Keratinocyte (primary cell): ENCODE data around the gene CCDC27. TPM values are rescaled to one million over a fixed set of nuclear protein-coding genes. Genes with fewer than 3 reads are reported as not detected.

Source experiments
- DNase-seq: peaks from one replicate; pipeline ENCODE4 v3.0.0-alpha.2; 2011; ENCODE audit warnings: low read depth, missing footprints, low spot score
- FAIRE-seq: peaks from 2 replicates; lab custom pipeline; 2011; peaks lifted over from hg19 to GRCh38; lab: Jason Lieb, UNC
- H2AFZ ChIP-seq: 2 replicates; pipeline ENCODE4 v1.6.0; 2012; ENCODE audit warnings: low read length, control low read depth, inconsistent platforms; ENCODE audit not compliant: control insufficient read depth
- H3K27ac ChIP-seq: 2 replicates; pipeline ENCODE4 v1.5.1; 2011; ENCODE audit warnings: low read length; ENCODE audit not compliant: control insufficient read depth, insufficient read depth
- H3K27me3 ChIP-seq: 3 replicates; pipeline ENCODE4 v1.6.0; 2011; ENCODE audit warnings: low read length; ENCODE audit not compliant: control insufficient read depth, insufficient read depth; ENCODE audit errors: extremely low read depth
- H3K36me3 ChIP-seq, 2 experiments: 2 replicates in 1 of 2; 3 replicates in 1 of 2; pipeline ENCODE4 v1.5.1; 2011; ENCODE audit warnings: low read length in 2 of 2, mild to moderate bottlenecking in 1 of 2; ENCODE audit not compliant: control insufficient read depth in 2 of 2, insufficient read depth in 2 of 2; ENCODE audit errors: extremely low read depth in 1 of 2
- H3K4me1 ChIP-seq: 3 replicates; pipeline ENCODE4 v1.5.1; 2011; ENCODE audit warnings: low read length; ENCODE audit not compliant: control insufficient read depth, insufficient read depth; ENCODE audit errors: extremely low read depth
- H3K4me2 ChIP-seq: 3 replicates; pipeline ENCODE4 v1.6.0; 2011; ENCODE audit warnings: low read depth, low read length; ENCODE audit not compliant: control insufficient read depth, insufficient read depth; ENCODE audit errors: extremely low read depth
- H3K4me3 ChIP-seq, 3 experiments: fragments of 200-600 bp in 1 of 3; sonication (generic) in 1 of 3; 2 replicates in 2 of 3; 3 replicates in 1 of 3; pipeline ENCODE4 v1.5.1; 2011 to 2016; ENCODE audit warnings: low read length in 3 of 3, mild to moderate bottlenecking in 3 of 3, control low read depth in 2 of 3, inconsistent platforms in 1 of 3, low read depth in 1 of 3, mixed read lengths in 1 of 3, mixed run types in 1 of 3, moderate library complexity in 1 of 3; ENCODE audit not compliant: control insufficient read depth in 2 of 3, insufficient read depth in 2 of 3; ENCODE audit errors: extremely low read depth in 1 of 3
- H3K79me2 ChIP-seq: 2 replicates; pipeline ENCODE4 v1.6.0; 2012; ENCODE audit warnings: low read length; ENCODE audit not compliant: control insufficient read depth, insufficient read depth
- H3K9ac ChIP-seq: 3 replicates; pipeline ENCODE4 v1.6.0; 2011; ENCODE audit warnings: low read length; ENCODE audit not compliant: control insufficient read depth, insufficient read depth; ENCODE audit errors: extremely low read depth
- H3K9me1 ChIP-seq: 3 replicates; pipeline ENCODE4 v1.6.0; 2011; ENCODE audit warnings: low read length; ENCODE audit not compliant: control insufficient read depth, insufficient read depth; ENCODE audit errors: extremely low read depth
- H3K9me3 ChIP-seq: 2 replicates; pipeline ENCODE4 v1.5.1; 2012; ENCODE audit warnings: low read depth, low read length; ENCODE audit not compliant: control insufficient read depth
- H4K20me1 ChIP-seq: 3 replicates; pipeline ENCODE4 v1.6.0; 2011; ENCODE audit warnings: low read length; ENCODE audit not compliant: control insufficient read depth, insufficient read depth; ENCODE audit errors: extremely low read depth
- EZH2 ChIP-seq: IDR thresholded peaks from one replicate; pipeline ENCODE4 v1.6.1; 2012; ENCODE audit warnings: inconsistent platforms, mild to moderate bottlenecking, low read length, moderate library complexity
- dilution Hi-C: fragments of 300-500 bp; cut with MboI; formaldehyde crosslinking; loops from one replicate; pipeline ENCODE4 v1.7.0; 2020; ENCODE audit warnings: low sequenced_read_pairs; ENCODE audit not compliant: extremely low pct_ligation_motif_present
- polyA plus RNA-seq, 5 experiments: library from polyadenylated mRNA; depleted of rRNA in 3 of 5; stranded (reverse) in 3 of 5; stranded (forward) in 1 of 5; unstranded in 1 of 5; fragments of >200 nt; gene quantifications; 1 replicate in 1 of 5; 2 replicates in 3 of 5; 3 replicates in 1 of 5; pipeline versions ENCODE4 v1.2.1 to v1.2.3, GENCODE V29; 2011 to 2012; ENCODE audit warnings: missing spikeins in 2 of 5, low read depth in 1 of 5, low replicate concordance in 1 of 5
- TF ChIP-seq, protein P1 (sequence below), 3 experiments: IDR thresholded peaks in 1 of 3; conservative IDR thresholded peaks in 1 of 3; optimal IDR thresholded peaks in 1 of 3; 2 replicates in 2 of 3; 3 replicates in 1 of 3; pipeline versions ENCODE3 to v1.5.1; 2011; ENCODE audit warnings: low read length in 3 of 3, mild to moderate bottlenecking in 3 of 3, moderate library complexity in 2 of 3, control low read depth in 1 of 3, inconsistent platforms in 1 of 3; ENCODE audit not compliant: insufficient read depth in 2 of 3; ENCODE audit errors: extremely low read depth in 1 of 3

The CCDC27 gene
- polyA plus RNA-seq, 1 donor (not counting 4 experiments of a cell fraction or from before 2014, with no cell fraction given) = not detected

DNA sequence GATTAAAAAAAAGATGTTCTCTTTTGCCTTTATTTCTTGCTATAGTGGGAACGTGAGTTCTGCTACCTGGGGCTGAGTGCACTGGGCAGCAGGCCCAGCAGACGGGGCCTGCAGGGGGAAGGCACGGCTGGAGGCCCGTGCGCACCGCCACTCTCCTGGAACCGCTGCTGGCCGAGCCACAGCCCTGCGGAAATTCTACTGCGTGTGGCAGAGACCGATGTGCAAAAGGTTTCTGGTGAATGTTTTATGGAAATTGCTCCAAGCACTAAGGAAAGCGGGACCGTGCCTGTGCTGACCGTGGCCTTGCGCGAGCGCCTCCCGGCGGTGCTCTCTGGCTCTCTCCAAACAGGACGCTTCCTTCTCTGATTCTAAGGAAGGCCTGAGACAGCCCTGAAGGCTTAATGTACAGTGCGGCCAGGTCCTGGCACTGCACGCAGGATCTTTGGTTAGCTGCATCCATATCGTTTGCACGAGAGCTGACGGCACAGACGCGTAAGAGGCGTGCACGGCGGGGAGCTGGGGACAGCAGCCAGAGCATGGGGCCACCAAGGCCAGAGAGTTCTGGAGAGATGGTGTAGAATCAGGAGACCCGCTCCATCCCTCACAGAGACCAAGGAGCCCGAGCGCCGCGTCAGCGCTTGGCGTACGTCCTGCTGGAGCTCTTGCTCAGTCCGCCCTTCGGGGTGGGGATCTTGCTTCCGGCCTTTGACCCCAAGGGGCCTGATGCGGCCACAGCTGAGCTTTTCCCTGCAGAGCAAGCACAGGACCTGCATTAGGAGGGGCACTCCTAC, 62.7 kb downstream of the CCDC27 start:
- no peak for DNase-seq
- H2AFZ ChIP-seq = no peak overlapping the region
- no peak overlapping the region for H3K27ac ChIP-seq
- no peaks in the 10 kb centered on the region for H3K9me3 ChIP-seq
- H3K4me1 ChIP-seq = peaks cover 10% of the 10 kb centered on the region
- H3K9me1 ChIP-seq = no peaks in the 10 kb centered on the region
- H4K20me1 ChIP-seq = no peaks in the 10 kb centered on the region
- no peak overlapping the region for H3K4me2 ChIP-seq
- H3K36me3 ChIP-seq = peaks cover 0 to 4% of the 10 kb centered on the region in 2 experiments
- TF ChIP-seq, protein P1, sequence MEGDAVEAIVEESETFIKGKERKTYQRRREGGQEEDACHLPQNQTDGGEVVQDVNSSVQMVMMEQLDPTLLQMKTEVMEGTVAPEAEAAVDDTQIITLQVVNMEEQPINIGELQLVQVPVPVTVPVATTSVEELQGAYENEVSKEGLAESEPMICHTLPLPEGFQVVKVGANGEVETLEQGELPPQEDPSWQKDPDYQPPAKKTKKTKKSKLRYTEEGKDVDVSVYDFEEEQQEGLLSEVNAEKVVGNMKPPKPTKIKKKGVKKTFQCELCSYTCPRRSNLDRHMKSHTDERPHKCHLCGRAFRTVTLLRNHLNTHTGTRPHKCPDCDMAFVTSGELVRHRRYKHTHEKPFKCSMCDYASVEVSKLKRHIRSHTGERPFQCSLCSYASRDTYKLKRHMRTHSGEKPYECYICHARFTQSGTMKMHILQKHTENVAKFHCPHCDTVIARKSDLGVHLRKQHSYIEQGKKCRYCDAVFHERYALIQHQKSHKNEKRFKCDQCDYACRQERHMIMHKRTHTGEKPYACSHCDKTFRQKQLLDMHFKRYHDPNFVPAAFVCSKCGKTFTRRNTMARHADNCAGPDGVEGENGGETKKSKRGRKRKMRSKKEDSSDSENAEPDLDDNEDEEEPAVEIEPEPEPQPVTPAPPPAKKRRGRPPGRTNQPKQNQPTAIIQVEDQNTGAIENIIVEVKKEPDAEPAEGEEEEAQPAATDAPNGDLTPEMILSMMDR (optimal IDR thresholded peaks at IDR 0.05 in 1 of 3, IDR thresholded peaks at IDR 0.05 in 1 of 3, conservative IDR thresholded peaks at IDR 0.05 in 1 of 3; ENCODE audit: extremely low read depth in 1 of 3, insufficient read depth in 2 of 3, low read length in 3 of 3) = no peak
- TF ChIP-seq EZH2 = no peak
- FAIRE-seq = no peak
- H3K27me3 ChIP-seq = no peaks in the 10 kb centered on the region
- H3K9ac ChIP-seq = no peak overlapping the region
- dilution Hi-C loops = no loop called here
- H3K79me2 ChIP-seq = no peaks in the 10 kb centered on the region
- H3K4me3 ChIP-seq = no peak overlapping the region

DNA sequence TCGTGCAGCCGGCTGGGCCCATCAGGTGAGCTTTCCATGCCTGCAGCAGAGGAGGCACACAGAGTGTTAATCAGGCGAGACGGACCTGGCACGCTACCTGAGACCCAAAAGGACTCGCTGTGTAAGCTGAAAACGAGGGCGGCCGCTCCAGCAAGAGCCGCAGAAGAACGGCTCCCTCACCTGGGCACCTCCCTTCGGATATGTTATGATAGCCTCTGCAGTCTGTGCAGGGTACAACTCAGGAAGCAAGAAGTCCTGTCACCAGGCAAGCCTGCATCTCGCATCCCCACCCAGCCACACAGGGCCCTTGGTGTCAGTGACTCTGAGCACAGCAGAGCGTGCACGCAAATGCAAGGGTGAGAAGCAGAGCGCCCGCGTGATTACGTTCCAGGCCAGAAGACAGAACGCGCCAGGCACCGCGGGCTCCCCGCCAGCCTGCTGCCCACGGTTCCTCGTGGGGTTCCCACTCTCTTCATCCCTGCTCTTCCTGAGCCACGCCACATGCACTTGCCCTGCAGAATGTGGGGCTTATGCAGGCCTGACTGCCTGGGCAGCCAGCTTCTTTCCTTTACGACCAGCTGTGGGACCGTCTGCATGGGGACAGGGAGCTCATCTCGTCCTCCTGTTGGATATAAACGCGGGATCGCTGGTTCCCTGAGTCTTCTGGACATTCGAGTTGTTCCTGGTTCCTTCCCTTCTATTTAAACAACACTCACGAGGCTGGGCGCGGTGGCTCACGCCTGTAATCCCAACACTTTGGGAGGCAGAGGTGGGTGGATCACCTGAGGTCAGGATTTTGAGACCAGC, 64.3 kb downstream of the CCDC27 start:
- H3K27me3 ChIP-seq = no peaks in the 10 kb centered on the region
- no peak overlapping the region for H3K27ac ChIP-seq
- DNase-seq (no peak), FAIRE-seq (no peak)
- no peak overlapping the region for H2AFZ ChIP-seq
- dilution Hi-C loops = no loop called here
- no peak overlapping the region for H3K4me2 ChIP-seq
- no peaks in the 10 kb centered on the region for H4K20me1 ChIP-seq
- no peaks in the 10 kb centered on the region for H3K79me2 ChIP-seq
- no peaks in the 10 kb centered on the region for H3K9me3 ChIP-seq
- peaks cover 0 to 7% of the 10 kb centered on the region in 2 experiments for H3K36me3 ChIP-seq
- H3K4me1 ChIP-seq = peaks cover 12% of the 10 kb centered on the region
- TF ChIP-seq, protein P1 (optimal IDR thresholded peaks at IDR 0.05 in 1 of 3, IDR thresholded peaks at IDR 0.05 in 1 of 3, conservative IDR thresholded peaks at IDR 0.05 in 1 of 3; ENCODE audit: extremely low read depth in 1 of 3, insufficient read depth in 2 of 3, low read length in 3 of 3) = no peak
- TF ChIP-seq EZH2 = no peak
- no peak overlapping the region for H3K9ac ChIP-seq
- H3K4me3 ChIP-seq = no peak overlapping the region
- no peaks in the 10 kb centered on the region for H3K9me1 ChIP-seq
